HUDEP-2 (cell line): Measurements from ENCODE around the gene TMEM222.

Source experiments
- DNase-seq, 76 experiments: peaks; one replicate each; lab custom pipeline; 2025; ENCODE audit not compliant: unreplicated experiment in 76 of 76; lab: John Stamatoyannopoulos, UW

Gene TMEM222

DNA sequence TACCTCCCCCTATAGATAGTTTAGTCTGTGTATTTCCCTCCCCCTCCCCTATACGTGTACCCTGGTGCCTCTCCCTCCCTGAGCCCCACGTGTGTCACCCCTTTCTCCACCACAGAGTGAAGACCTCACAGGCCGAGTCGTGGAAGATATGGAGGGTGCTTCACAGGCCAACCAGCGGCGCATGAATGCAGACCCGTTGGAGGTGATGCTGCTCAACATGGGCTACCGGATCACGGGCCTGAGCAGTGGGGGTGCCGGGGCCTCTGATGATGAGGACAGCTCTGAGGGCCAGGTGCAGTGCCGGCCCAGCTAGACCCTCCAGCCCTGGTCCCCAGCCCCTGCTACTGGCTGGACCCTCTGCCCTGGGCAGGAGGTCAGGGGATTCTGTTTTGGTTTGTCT lies 15.9 kb upstream of the TMEM222 start:
- no peak for DNase-seq

DNA sequence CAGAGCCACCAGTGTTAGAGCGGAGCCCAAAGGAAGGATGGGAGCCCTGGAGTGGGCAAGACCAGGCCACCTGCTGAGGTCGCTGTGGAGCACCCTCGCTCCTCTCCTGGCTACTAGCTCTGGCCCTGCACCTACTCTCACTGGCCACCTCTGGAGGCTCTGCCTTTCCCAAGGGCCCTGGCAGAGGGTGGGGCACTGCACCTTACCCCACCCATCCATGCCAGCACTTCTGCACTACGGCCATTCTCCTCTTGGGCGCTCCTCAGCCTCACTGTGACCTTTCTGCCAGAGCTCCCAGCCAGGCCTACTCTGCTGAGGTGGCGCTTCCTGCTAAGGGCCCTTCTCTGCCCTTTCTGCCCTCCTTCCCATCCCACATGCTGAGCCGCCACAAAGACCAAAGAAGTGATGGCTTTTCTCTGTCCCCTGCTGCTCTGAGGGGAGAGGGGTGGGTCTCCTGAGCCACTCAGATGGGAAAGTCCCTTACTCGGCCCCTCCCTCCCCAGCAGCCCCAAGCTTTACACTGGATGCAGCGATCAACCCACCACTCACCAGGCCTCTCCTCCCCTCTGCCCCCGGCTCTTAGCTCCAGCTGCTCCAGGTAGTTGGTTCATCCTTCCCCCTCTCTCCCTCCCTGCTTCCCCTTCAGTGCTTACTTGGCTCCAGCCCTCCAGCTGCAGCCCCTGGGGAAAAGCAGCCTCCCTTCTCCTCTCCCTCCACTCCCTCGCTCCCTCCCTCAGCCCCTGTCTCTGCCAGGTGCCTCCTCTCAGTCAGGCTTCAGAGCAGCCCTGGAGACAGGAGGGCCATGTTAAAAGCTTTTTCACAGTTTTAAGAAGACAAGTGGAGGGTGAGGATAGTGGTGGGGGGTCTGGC lies 14.8 kb upstream of the TMEM222 start:
- DNase-seq, result no peak

- DNase-seq, result no peak
Measured at GRCh38 chr1:27307874-27308598, 13.9 kb upstream of the TMEM222 start.

- DNase-seq, result no peak
Measured at GRCh38 chr1:27314169-27314568, 7.8 kb upstream of the TMEM222 start.

- DNase-seq, result no peak
Measured at GRCh38 chr1:27314737-27315136, 7.2 kb upstream of the TMEM222 start.

DNA sequence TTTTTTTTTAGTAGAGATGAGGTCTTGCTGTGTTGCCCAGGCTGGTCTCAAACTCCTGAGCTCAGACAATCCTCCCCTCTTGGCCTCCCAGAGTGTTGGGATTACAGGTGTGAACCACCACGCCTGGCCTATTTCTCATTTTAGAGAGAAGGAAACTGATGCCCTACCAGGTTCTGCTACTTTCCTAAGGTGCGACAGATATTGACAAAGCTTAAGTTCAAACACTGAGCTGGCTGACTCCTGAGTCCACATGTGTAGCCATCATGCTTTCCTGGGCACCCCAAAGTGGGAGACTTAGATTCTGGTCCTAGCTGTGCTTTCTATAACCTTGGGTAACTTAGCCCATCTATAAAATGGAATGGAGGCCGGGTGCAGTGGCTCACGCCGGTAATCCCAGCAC lies 5.1 kb upstream of the TMEM222 start:
- DNase-seq, result no peak

DNA sequence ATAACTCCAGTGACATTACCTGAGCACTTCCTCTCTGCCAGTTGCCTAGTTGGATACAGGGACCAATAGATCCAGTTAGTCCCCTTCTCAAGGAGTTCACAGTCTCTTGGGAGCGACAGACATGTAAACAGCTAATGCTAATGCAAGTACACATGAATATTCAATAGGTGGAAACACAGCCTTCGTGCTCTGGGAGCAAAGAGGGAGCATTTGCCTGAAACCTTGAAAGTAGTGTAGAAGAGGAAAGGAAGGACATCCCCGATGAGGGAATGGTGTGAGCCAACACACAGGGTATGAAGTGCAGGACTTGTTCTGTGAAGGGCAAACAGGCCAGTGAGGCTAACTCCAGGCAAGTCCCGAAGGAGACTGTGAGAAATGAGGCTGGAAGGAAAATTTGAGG lies 3.8 kb upstream of the TMEM222 start:
- no peak for DNase-seq

- no peak for DNase-seq
Measured at GRCh38 chr1:27318596-27318995, 3.4 kb upstream of the TMEM222 start.

DNA sequence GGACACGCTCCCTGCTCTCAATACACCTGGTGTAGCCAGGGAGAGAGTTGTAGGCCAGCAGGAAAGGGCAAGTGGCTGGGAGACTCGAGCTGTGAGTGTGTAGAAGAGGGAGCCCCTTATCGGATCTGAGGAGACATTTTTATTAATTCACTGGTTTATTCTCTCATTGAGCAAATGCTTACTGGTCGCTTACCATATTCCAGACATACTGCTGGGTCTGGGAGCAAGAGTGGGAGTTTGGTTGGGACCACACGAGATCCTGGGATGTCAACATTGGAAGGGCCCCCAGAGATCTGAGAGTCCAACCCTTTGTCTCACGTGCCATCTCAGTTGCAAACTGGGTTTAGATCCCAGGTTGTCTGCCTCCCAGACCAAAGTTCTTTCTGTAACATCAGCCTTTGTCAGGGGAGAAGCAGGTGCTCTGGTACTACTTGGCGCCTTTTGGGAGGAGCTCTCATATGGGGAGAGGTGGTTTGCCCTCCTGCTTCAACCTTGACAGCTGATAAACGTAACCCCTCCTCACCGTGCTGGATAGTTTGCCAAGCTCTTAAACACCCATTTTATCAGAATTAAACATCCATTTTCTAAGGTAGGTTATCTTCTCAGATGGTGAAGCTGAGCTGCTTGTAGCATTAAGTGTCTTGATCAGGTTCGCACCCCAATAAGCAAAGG lies 742 bp downstream of the TMEM222 start:
- peak in 6 of 76 experiments; percentile 4 to 38 (median 18) for DNase-seq

DNA sequence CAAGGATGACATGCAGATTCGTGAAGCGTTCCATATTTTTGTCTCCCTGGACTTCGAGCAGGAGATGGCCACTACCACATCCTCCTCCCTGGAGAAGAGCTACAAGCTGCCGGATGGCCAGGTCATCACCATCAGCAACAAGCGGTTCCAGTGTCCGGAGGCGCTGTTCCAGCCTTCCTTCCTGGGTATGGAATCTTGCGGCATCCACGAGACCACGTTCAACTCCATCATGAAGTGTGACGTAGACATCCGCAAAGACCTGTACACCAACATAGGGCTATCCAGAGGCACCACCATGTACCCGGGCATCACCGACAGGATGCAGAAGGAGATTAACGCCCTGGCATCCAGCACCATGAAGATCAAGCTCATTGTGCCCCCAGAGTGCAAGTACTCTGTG lies 3.3 kb downstream of the TMEM222 start:
- DNase-seq, result no peak

DNA sequence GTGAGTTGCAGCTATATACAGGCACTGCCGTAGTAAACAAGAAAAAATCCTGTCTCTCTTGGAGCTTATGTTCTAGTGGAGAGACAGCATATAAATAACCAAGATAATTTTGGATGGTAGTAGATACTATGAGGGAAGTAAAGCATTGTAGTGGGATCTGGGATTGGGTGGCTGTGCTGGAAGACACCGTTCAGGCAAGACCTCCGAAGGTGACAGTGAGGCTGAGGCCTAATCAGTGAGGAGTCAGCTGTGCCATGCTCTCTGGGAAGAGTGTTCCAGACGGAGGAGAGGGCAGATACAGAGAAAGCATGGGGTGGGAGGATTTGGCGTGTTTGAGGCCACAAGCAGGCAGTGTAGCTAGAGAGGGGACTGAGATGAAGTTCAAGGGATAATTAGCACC lies 6.0 kb downstream of the TMEM222 start:
- no peak for DNase-seq

GRCh38 chr1:27330786-27331185 lies 8.8 kb downstream of the TMEM222 start:
- DNase-seq, result no peak

DNA sequence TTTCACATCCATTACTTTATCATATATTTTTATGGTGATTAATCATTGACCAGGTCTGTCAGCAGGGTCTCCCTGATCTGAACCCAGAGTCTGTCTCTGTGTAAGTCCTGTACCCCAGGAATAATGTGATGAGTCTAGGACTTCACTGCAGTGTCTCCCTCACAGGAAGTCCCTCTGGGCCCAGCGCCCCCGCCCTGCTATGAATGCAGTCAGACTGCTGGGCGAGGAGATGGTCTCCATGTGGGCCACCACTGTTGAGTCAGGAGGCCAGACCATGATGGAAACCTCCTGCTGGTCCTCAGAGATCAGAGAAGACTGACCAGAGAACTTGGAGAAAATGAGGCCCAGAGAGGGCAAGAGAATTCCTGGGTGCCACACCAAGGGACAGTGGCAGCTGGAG lies 9.5 kb downstream of the TMEM222 start:
- DNase-seq, result no peak

GRCh38 chr1:27331922-27332321 lies 10.0 kb downstream of the TMEM222 start:
- no peak for DNase-seq

- peak in 30 of 76 experiments; percentile 4 to 48 (median 22) for DNase-seq
Measured at GRCh38 chr1:27332536-27333281, 10.7 kb downstream of the TMEM222 start.

GRCh38 chr1:27333717-27334279 lies 11.8 kb downstream of the TMEM222 start:
- no peak for DNase-seq

GRCh38 chr1:27335506-27336422 lies 13.8 kb downstream of the TMEM222 start:
- DNase-seq, result no peak

- no peak for DNase-seq
Measured at GRCh38 chr1:27336756-27337155, 14.8 kb downstream of the TMEM222 start.

DNA sequence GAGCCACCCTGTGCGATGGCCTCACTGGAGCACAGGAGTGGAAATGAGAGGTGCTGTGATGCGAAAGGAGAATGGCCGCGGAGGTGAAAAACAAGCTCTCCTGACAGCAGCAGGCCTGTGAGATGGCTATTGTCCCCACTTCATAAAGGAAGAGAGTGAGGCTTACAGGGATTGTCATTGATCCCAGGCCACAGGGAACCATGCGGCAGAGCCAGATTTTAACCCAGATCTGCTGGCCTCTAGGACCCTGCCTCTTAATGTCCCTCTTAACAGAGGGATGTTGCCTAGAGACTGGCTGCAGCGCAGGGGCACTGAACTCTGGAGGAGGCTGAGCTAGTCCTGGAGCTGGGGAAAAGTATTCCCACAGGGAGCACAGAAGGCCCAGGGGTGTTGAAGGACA lies 16.8 kb downstream of the TMEM222 start:
- no peak for DNase-seq
